ENCODE measurements around the gene CYSLTR2. TPM values are rescaled to one million over a fixed set of nuclear protein-coding genes. Genes with fewer than 3 reads are reported as not detected.
"Not testable (repeated sequence)": the region's sequence is repeated elsewhere in the genome, so short reads cannot be mapped to it uniquely, and the experiment has no call there.

The CYSLTR2 gene
- total and polyA plus RNA-seq, 5 donors from 2014 or later, result 0.20 to 4.5 (median 0.61) TPM

DNA sequence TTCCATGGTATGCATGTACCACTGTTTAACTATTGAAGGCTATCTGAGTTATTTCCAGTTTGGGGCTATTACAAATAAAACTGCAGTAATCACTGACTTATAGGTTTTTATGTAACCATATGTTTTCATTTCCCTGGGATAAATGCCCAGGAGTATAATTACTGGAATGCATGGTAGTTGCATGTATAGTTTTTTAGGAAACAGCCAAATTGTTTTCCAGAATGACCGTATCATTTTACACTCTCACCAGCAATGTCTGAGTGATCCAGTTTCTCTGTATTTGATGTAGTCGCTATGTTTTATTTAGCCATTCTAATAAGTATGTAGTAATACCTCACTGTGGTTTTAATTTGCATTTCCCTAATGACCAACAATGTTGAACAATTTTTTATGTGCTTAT, 42.0 kb downstream of the CYSLTR2 start:
- no peaks in the 10 kb centered on the region for H3K36me3 ChIP-seq (ENCODE audit: control insufficient read depth, insufficient read depth, low read length)
- H3K27me3 ChIP-seq (ENCODE audit: control insufficient read depth, insufficient read depth, low read length), result no peaks in the 10 kb centered on the region
- H3K27ac ChIP-seq (ENCODE audit: insufficient read depth, low read length, poor library complexity, severe bottlenecking), result no peak overlapping the region
- Mint-ChIP-seq H3K4me1 (peaks cover 0 to 2% (median 0%) of the 10 kb centered on the region in 4 donors), H3K4me3 (no peak overlapping the region), H3K27me3 (no peaks in the 10 kb centered on the region), H3K36me3 (peaks cover 29% of the 10 kb centered on the region), H3K27ac (no peak overlapping the region), H3K9me3 (peaks cover 0 to 3% (median 0%) of the 10 kb centered on the region in 7 donors)
- ATAC-seq (ENCODE audit: low read depth in 2 of 2), result no peak
- H3K4me1 ChIP-seq (ENCODE audit: control insufficient read depth, insufficient read depth, low read length, poor library complexity, severe bottlenecking), result no peaks in the 10 kb centered on the region
- DNase-seq, result no peak
- H3K9me3 ChIP-seq (ENCODE audit: control insufficient read depth in 2 of 2, low read length in 2 of 2), result no peaks in the 10 kb centered on the region
- no peak overlapping the region for H3K4me3 ChIP-seq (ENCODE audit: low read depth, low read length)

DNA sequence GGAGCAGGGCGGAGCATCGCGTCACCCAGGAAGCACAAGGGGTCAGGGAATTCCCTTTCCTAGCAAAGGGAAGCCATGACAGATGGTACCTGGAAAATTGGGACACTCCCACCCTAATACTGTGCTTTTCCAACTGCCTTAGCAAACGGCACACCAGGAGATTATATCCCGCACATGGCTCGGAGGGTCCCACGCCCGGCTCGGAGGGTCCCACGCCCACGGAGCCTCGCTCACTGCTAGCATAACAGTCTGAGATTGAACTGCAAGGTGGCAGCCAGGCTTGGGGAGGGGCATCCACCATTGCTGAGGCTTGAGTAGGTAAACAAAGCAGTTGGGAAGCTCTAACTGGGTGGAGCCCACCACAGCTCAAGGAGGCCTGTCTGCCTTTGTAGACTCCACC, 42.9 kb downstream of the CYSLTR2 start:
- H3K4me3 Mint-ChIP-seq; H3K4me1 ChIP-seq (ENCODE audit: control insufficient read depth, insufficient read depth, low read length, poor library complexity, severe bottlenecking); H3K36me3 ChIP-seq (ENCODE audit: control insufficient read depth, insufficient read depth, low read length); DNase-seq; ATAC-seq (ENCODE audit: low read depth in 2 of 2); H3K9me3 Mint-ChIP-seq; H3K27me3 ChIP-seq (ENCODE audit: control insufficient read depth, insufficient read depth, low read length); H3K9me3 ChIP-seq (ENCODE audit: control insufficient read depth in 2 of 2, low read length in 2 of 2); H3K4me3 ChIP-seq (ENCODE audit: low read depth, low read length); H3K27ac ChIP-seq (ENCODE audit: insufficient read depth, low read length, poor library complexity, severe bottlenecking); H3K4me1 Mint-ChIP-seq; H3K27ac Mint-ChIP-seq; H3K27me3 Mint-ChIP-seq: not testable (repeated sequence)
- peaks cover 35% of the 10 kb centered on the region for H3K36me3 Mint-ChIP-seq

DNA sequence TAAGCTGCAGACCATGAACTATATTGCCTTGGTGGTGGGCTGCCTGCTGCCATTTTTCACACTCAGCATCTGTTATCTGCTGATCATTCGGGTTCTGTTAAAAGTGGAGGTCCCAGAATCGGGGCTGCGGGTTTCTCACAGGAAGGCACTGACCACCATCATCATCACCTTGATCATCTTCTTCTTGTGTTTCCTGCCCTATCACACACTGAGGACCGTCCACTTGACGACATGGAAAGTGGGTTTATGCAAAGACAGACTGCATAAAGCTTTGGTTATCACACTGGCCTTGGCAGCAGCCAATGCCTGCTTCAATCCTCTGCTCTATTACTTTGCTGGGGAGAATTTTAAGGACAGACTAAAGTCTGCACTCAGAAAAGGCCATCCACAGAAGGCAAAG, 53.7 kb downstream of the CYSLTR2 start:
- no peaks in the 10 kb centered on the region for H3K4me1 ChIP-seq (ENCODE audit: control insufficient read depth, insufficient read depth, low read length, poor library complexity, severe bottlenecking)
- H3K36me3 Mint-ChIP-seq, result peaks cover 32% of the 10 kb centered on the region
- H3K9me3 ChIP-seq (ENCODE audit: control insufficient read depth in 2 of 2, low read length in 2 of 2), result peaks cover 0 to 4% of the 10 kb centered on the region in 2 experiments
- no peak overlapping the region for H3K27ac Mint-ChIP-seq
- H3K27ac ChIP-seq (ENCODE audit: insufficient read depth, low read length, poor library complexity, severe bottlenecking), result no peak overlapping the region
- H3K36me3 ChIP-seq (ENCODE audit: control insufficient read depth, insufficient read depth, low read length), result no peaks in the 10 kb centered on the region
- H3K9me3 Mint-ChIP-seq, result peaks cover 2 to 11% (median 5%) of the 10 kb centered on the region in 7 donors
- no peak overlapping the region for H3K4me3 ChIP-seq (ENCODE audit: low read depth, low read length)
- H3K4me3 Mint-ChIP-seq, result no peak overlapping the region
- peaks cover 4 to 15% (median 11%) of the 10 kb centered on the region in 4 donors for H3K4me1 Mint-ChIP-seq
- peaks cover 4% of the 10 kb centered on the region for H3K27me3 Mint-ChIP-seq
- DNase-seq (no peak), ATAC-seq (ENCODE audit: low read depth in 2 of 2) (no peak)
- no peaks in the 10 kb centered on the region for H3K27me3 ChIP-seq (ENCODE audit: control insufficient read depth, insufficient read depth, low read length)

DNA sequence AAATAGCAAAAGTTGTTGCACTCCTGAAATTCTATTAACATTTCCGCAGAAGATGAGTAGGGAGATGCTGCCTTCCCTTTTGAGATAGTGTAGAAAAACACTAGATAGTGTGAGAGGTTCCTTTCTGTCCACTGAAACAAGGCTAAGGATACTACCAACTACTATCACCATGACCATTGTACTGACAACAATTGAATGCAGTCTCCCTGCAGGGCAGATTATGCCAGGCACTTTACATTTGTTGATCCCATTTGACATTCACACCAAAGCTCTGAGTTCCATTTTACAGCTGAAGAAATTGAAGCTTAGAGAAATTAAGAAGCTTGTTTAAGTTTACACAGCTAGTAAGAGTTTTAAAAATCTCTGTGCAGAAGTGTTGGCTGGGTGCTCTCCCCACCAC, 55.0 kb downstream of the CYSLTR2 start:
- H3K9me3 Mint-ChIP-seq, result peaks cover 2 to 13% (median 5%) of the 10 kb centered on the region in 7 donors
- no peak overlapping the region for H3K27ac Mint-ChIP-seq
- DNase-seq (no peak), ATAC-seq (ENCODE audit: low read depth in 2 of 2) (no peak)
- H3K36me3 Mint-ChIP-seq, result peaks cover 32% of the 10 kb centered on the region
- Histone ChIP-seq H3K4me3 (ENCODE audit: low read depth, low read length) (no peak overlapping the region), H3K4me1 (ENCODE audit: control insufficient read depth, insufficient read depth, low read length, poor library complexity, severe bottlenecking) (no peaks in the 10 kb centered on the region), H3K27me3 (ENCODE audit: control insufficient read depth, insufficient read depth, low read length) (no peaks in the 10 kb centered on the region), H3K36me3 (ENCODE audit: control insufficient read depth, insufficient read depth, low read length) (no peaks in the 10 kb centered on the region), H3K27ac (ENCODE audit: insufficient read depth, low read length, poor library complexity, severe bottlenecking) (no peak overlapping the region), H3K9me3 (ENCODE audit: control insufficient read depth in 2 of 2, low read length in 2 of 2) (peaks cover 0 to 4% of the 10 kb centered on the region in 2 experiments)
- peaks cover 0 to 11% (median 9%) of the 10 kb centered on the region in 4 donors for H3K4me1 Mint-ChIP-seq
- no peak overlapping the region for H3K4me3 Mint-ChIP-seq
- peaks cover 4% of the 10 kb centered on the region for H3K27me3 Mint-ChIP-seq

DNA sequence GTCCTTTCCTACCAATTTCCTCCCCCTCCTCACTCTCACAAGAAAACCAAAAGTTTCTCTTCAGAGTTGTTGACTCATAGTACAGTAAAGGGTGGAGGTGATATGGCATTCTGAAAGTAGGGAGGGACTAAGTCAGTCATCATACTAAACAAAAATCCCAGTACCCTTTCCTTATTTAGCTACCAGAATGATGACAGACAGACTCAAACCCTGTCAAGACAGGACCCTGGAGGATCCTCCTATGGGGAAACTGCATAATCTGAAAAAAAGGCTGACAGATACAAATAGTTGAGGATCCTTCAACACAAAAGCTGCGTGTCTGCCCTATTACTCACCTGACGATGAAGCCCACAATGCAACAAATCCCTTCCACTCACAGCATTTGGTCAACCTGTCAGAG, 55.5 kb downstream of the CYSLTR2 start:
- H3K27ac ChIP-seq (ENCODE audit: insufficient read depth, low read length, poor library complexity, severe bottlenecking), result no peak overlapping the region

DNA sequence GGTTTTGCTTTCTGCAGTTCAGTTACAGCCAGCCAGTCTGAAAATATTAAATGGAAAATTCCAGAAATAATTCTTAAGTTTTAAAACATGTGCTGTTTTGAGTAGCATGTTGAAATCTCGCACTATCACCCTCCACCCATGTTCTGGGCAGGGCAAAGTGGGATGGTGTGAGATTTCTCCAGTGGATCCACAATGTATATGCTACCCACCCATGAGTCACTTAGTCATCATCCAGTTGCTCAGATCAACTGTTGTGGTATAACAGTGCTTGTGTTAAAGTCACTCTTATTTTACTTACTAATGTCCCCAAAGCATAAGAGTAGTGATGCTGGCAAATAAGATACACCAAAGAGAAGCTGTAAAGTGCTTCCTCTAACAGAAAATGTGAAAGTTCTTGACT, 56.4 kb downstream of the CYSLTR2 start:
- Histone ChIP-seq H3K4me1 (ENCODE audit: control insufficient read depth, insufficient read depth, low read length, poor library complexity, severe bottlenecking) (no peaks in the 10 kb centered on the region), H3K36me3 (ENCODE audit: control insufficient read depth, insufficient read depth, low read length) (no peaks in the 10 kb centered on the region), H3K27ac (ENCODE audit: insufficient read depth, low read length, poor library complexity, severe bottlenecking) (no peak overlapping the region), H3K4me3 (ENCODE audit: low read depth, low read length) (no peak overlapping the region), H3K27me3 (ENCODE audit: control insufficient read depth, insufficient read depth, low read length) (no peaks in the 10 kb centered on the region), H3K9me3 (ENCODE audit: control insufficient read depth in 2 of 2, low read length in 2 of 2) (peaks cover 8% of the 10 kb centered on the region in 2 experiments)
- H3K4me3 Mint-ChIP-seq, result no peak overlapping the region
- peak overlapping the region in 1 of 3 donors; percentile 48 for H3K27ac Mint-ChIP-seq
- no peak for DNase-seq
- peaks cover 4% of the 10 kb centered on the region for H3K27me3 Mint-ChIP-seq
- peaks cover 2 to 15% (median 5%) of the 10 kb centered on the region in 7 donors for H3K9me3 Mint-ChIP-seq
- H3K4me1 Mint-ChIP-seq, result peaks cover 0 to under 1% (median 0%) of the 10 kb centered on the region in 4 donors
- ATAC-seq (ENCODE audit: low read depth in 2 of 2), result no peak
- peaks cover 32% of the 10 kb centered on the region for H3K36me3 Mint-ChIP-seq

More for the DNA sequence above, 55.5 kb downstream of the CYSLTR2 start:
- ATAC-seq (ENCODE audit: low read depth in 2 of 2) (no peak), DNase-seq (no peak)
- peaks cover 3 to 6% of the 10 kb centered on the region in 2 experiments for H3K9me3 ChIP-seq (ENCODE audit: control insufficient read depth in 2 of 2, low read length in 2 of 2)
- H3K36me3 ChIP-seq (ENCODE audit: control insufficient read depth, insufficient read depth, low read length), result no peaks in the 10 kb centered on the region
- no peaks in the 10 kb centered on the region for H3K27me3 ChIP-seq (ENCODE audit: control insufficient read depth, insufficient read depth, low read length)
- no peak overlapping the region for H3K4me3 Mint-ChIP-seq
- peaks cover 4% of the 10 kb centered on the region for H3K27me3 Mint-ChIP-seq
- peaks cover 32% of the 10 kb centered on the region for H3K36me3 Mint-ChIP-seq
- H3K4me3 ChIP-seq (ENCODE audit: low read depth, low read length), result no peak overlapping the region
- H3K9me3 Mint-ChIP-seq, result peaks cover 2 to 15% (median 5%) of the 10 kb centered on the region in 7 donors
- H3K27ac Mint-ChIP-seq, result peak overlapping the region in 1 of 3 donors; percentile 20
- no peaks in the 10 kb centered on the region for H3K4me1 ChIP-seq (ENCODE audit: control insufficient read depth, insufficient read depth, low read length, poor library complexity, severe bottlenecking)
- H3K4me1 Mint-ChIP-seq, result peaks cover 0 to 9% (median 9%) of the 10 kb centered on the region in 4 donors

DNA sequence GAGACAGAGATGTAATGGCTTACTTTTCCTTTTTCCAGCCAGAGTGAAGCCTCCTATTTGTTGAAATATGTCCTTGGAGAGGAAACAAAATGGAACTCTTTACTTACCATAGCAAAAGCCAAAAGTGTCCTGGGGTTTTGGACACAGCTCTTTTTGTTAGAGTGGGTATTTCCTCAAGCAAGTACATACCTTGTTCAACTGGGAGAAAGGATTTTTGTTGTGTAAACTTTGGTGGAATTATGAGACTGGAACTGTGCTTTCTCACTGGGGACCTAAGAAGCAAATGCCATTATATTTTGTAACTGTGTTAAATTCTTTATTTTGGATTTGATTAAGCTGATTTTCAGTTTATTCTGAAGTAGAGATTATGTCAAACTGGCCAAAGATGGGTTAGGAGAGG, 58.4 kb downstream of the CYSLTR2 start:
- H3K9me3 ChIP-seq (ENCODE audit: control insufficient read depth in 2 of 2, low read length in 2 of 2), result peaks cover 18 to 26% of the 10 kb centered on the region in 2 experiments
- no peak overlapping the region for H3K4me3 ChIP-seq (ENCODE audit: low read depth, low read length)
- H3K4me3 Mint-ChIP-seq, result no peak overlapping the region
- H3K9me3 Mint-ChIP-seq, result peaks cover 2 to 23% (median 12%) of the 10 kb centered on the region in 7 donors
- no peaks in the 10 kb centered on the region for H3K4me1 ChIP-seq (ENCODE audit: control insufficient read depth, insufficient read depth, low read length, poor library complexity, severe bottlenecking)
- no peak for DNase-seq
- no peak for ATAC-seq (ENCODE audit: low read depth in 2 of 2)
- H3K27me3 Mint-ChIP-seq, result peaks cover 4% of the 10 kb centered on the region
- H3K27me3 ChIP-seq (ENCODE audit: control insufficient read depth, insufficient read depth, low read length), result peaks cover 2% of the 10 kb centered on the region
- no peak overlapping the region for H3K27ac Mint-ChIP-seq
- H3K36me3 Mint-ChIP-seq, result peaks cover 22% of the 10 kb centered on the region
- no peaks in the 10 kb centered on the region for H3K36me3 ChIP-seq (ENCODE audit: control insufficient read depth, insufficient read depth, low read length)
- H3K4me1 Mint-ChIP-seq, result no peaks in the 10 kb centered on the region
- no peak overlapping the region for H3K27ac ChIP-seq (ENCODE audit: insufficient read depth, low read length, poor library complexity, severe bottlenecking)

DNA sequence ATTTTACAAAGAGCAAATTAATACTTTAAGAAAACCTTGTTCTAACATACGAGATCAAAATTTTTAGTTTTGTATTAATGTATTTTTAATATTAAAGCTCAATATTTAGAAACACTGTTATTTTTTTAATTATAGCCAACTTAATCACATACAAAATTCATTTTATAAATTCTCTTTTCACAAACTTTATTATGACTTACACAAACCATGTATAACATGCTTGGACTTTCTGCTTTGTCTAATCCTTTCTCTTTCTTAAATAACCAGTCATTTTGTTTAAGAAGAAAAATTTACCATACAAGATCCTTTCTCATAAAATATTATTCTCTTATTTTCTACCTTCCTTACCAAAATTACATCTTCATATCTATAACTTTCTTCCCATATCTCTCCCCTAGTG, 62.2 kb downstream of the CYSLTR2 start:
- Mint-ChIP-seq H3K36me3 (no peaks in the 10 kb centered on the region), H3K4me1 (no peaks in the 10 kb centered on the region), H3K9me3 (peaks cover 2 to 35% (median 11%) of the 10 kb centered on the region in 7 donors), H3K4me3 (no peak overlapping the region), H3K27me3 (no peaks in the 10 kb centered on the region), H3K27ac (no peak overlapping the region)
- Histone ChIP-seq H3K4me1 (ENCODE audit: control insufficient read depth, insufficient read depth, low read length, poor library complexity, severe bottlenecking) (no peaks in the 10 kb centered on the region), H3K36me3 (ENCODE audit: control insufficient read depth, insufficient read depth, low read length) (no peaks in the 10 kb centered on the region), H3K4me3 (ENCODE audit: low read depth, low read length) (no peak overlapping the region), H3K27ac (ENCODE audit: insufficient read depth, low read length, poor library complexity, severe bottlenecking) (no peak overlapping the region), H3K27me3 (ENCODE audit: control insufficient read depth, insufficient read depth, low read length) (peaks cover 6% of the 10 kb centered on the region), H3K9me3 (ENCODE audit: control insufficient read depth in 2 of 2, low read length in 2 of 2) (peaks cover 50 to 55% of the 10 kb centered on the region in 2 experiments)
- no peak for ATAC-seq (ENCODE audit: low read depth in 2 of 2)
- DNase-seq, result no peak

All from CD4-positive, CD25-positive, alpha-beta regulatory T cell (primary cell).